ENCODE measurements around the gene SPHK1. TPM values are rescaled to one million over a fixed set of nuclear protein-coding genes. Genes with fewer than 3 reads are reported as not detected.

The SPHK1 gene
- total RNA-seq, 1 donor from 2014 or later: 16.0 TPM

- H3K36me3 Mint-ChIP-seq (ENCODE audit: low read depth): peaks cover 58% of the 10 kb centered on the region
- H3K27ac Mint-ChIP-seq: no peak overlapping the region
- peak; percentile 75 for DNase-seq (ENCODE audit: low spot score)
- no peaks in the 10 kb centered on the region for H3K27me3 Mint-ChIP-seq (ENCODE audit: low read depth)
- H3K9me3 Mint-ChIP-seq: no peaks in the 10 kb centered on the region
- no peak overlapping the region for H3K4me3 Mint-ChIP-seq (ENCODE audit: low read depth)
- intact Hi-C loops (cut with micrococcal nuclease): loop anchor here (1.0 kb wide), 1 partner anchor 96 kb away; no protein-coding TSS in a partner anchor
- H3K4me1 Mint-ChIP-seq (ENCODE audit: low read depth): no peaks in the 10 kb centered on the region
These were observed 13.5 kb downstream of the SPHK1 start for GRCh38 chr17:76397687-76398522.

GRCh38 chr17:76398523-76399174 lies 14.2 kb downstream of the SPHK1 start:
- Mint-ChIP-seq H3K36me3 (ENCODE audit: low read depth) (peaks cover 58% of the 10 kb centered on the region), H3K4me1 (ENCODE audit: low read depth) (no peaks in the 10 kb centered on the region), H3K9me3 (no peaks in the 10 kb centered on the region), H3K4me3 (ENCODE audit: low read depth) (no peak overlapping the region), H3K27ac (no peak overlapping the region), H3K27me3 (ENCODE audit: low read depth) (no peaks in the 10 kb centered on the region)
- intact Hi-C loops (cut with micrococcal nuclease): loop anchor here (1.0 kb wide), 1 partner anchor 96 kb away; no protein-coding TSS in a partner anchor
- DNase-seq (ENCODE audit: low spot score): no peak

GRCh38 chr17:76399175-76400172 lies 15.1 kb downstream of the SPHK1 start:
- intact Hi-C loops (cut with micrococcal nuclease): no loop called here
- H3K27me3 Mint-ChIP-seq (ENCODE audit: low read depth): no peaks in the 10 kb centered on the region

GRCh38 chr17:76402711-76403110 lies 18.3 kb downstream of the SPHK1 start:
- Mint-ChIP-seq H3K4me3 (ENCODE audit: low read depth) (no peak overlapping the region), H3K27ac (no peak overlapping the region), H3K36me3 (ENCODE audit: low read depth) (peaks cover 49% of the 10 kb centered on the region), H3K4me1 (ENCODE audit: low read depth) (no peaks in the 10 kb centered on the region), H3K9me3 (no peaks in the 10 kb centered on the region), H3K27me3 (ENCODE audit: low read depth) (no peaks in the 10 kb centered on the region)
- DNase-seq (ENCODE audit: low spot score): no peak
- intact Hi-C loops (cut with micrococcal nuclease): no loop called here

More at GRCh38 chr17:76399175-76400172, 15.1 kb downstream of the SPHK1 start:
- no peak for DNase-seq (ENCODE audit: low spot score)
- Mint-ChIP-seq H3K36me3 (ENCODE audit: low read depth) (peaks cover 60% of the 10 kb centered on the region), H3K27ac (no peak overlapping the region), H3K4me3 (ENCODE audit: low read depth) (no peak overlapping the region), H3K4me1 (ENCODE audit: low read depth) (no peaks in the 10 kb centered on the region), H3K9me3 (no peaks in the 10 kb centered on the region)

GRCh38 chr17:76404256-76404655 lies 19.8 kb downstream of the SPHK1 start:
- Mint-ChIP-seq H3K4me3 (ENCODE audit: low read depth) (no peak overlapping the region), H3K27ac (no peak overlapping the region), H3K36me3 (ENCODE audit: low read depth) (peaks cover 39% of the 10 kb centered on the region), H3K27me3 (ENCODE audit: low read depth) (no peaks in the 10 kb centered on the region), H3K4me1 (ENCODE audit: low read depth) (peaks cover 4% of the 10 kb centered on the region), H3K9me3 (no peaks in the 10 kb centered on the region)
- DNase-seq (ENCODE audit: low spot score): no peak
- intact Hi-C loops (cut with micrococcal nuclease): no loop called here

- no peaks in the 10 kb centered on the region for H3K27me3 Mint-ChIP-seq (ENCODE audit: low read depth)
- no peak overlapping the region for H3K27ac Mint-ChIP-seq
- DNase-seq (ENCODE audit: low spot score): no peak
- no peaks in the 10 kb centered on the region for H3K9me3 Mint-ChIP-seq
- intact Hi-C loops (cut with micrococcal nuclease): loop anchor here (5.0 kb wide), 1 partner anchor 47 kb away; the partner anchor contains the start of gene UBE2O
- H3K36me3 Mint-ChIP-seq (ENCODE audit: low read depth): peaks cover 34% of the 10 kb centered on the region
- H3K4me3 Mint-ChIP-seq (ENCODE audit: low read depth): no peak overlapping the region
- H3K4me1 Mint-ChIP-seq (ENCODE audit: low read depth): peaks cover 6% of the 10 kb centered on the region
These were observed 20.7 kb downstream of the SPHK1 start for GRCh38 chr17:76404976-76405563.

GRCh38 chr17:76405607-76405966 lies 21.2 kb downstream of the SPHK1 start:
- H3K27me3 Mint-ChIP-seq (ENCODE audit: low read depth): no peaks in the 10 kb centered on the region
- no peaks in the 10 kb centered on the region for H3K9me3 Mint-ChIP-seq
- peaks cover 6% of the 10 kb centered on the region for H3K4me1 Mint-ChIP-seq (ENCODE audit: low read depth)
- no peak overlapping the region for H3K27ac Mint-ChIP-seq
- DNase-seq (ENCODE audit: low spot score): no peak
- no peak overlapping the region for H3K4me3 Mint-ChIP-seq (ENCODE audit: low read depth)
- H3K36me3 Mint-ChIP-seq (ENCODE audit: low read depth): peaks cover 31% of the 10 kb centered on the region
- intact Hi-C loops (cut with micrococcal nuclease): loop anchor here (5.0 kb wide), 1 partner anchor 47 kb away; the partner anchor contains the start of gene UBE2O

GRCh38 chr17:76405967-76406647 lies 21.7 kb downstream of the SPHK1 start:
- Mint-ChIP-seq H3K9me3 (no peaks in the 10 kb centered on the region), H3K36me3 (ENCODE audit: low read depth) (peaks cover 26% of the 10 kb centered on the region), H3K4me3 (ENCODE audit: low read depth) (no peak overlapping the region), H3K4me1 (ENCODE audit: low read depth) (peaks cover 6% of the 10 kb centered on the region), H3K27me3 (ENCODE audit: low read depth) (no peaks in the 10 kb centered on the region), H3K27ac (no peak overlapping the region)
- DNase-seq (ENCODE audit: low spot score): no peak
- intact Hi-C loops (cut with micrococcal nuclease): loop anchor here (5.0 kb wide), 1 partner anchor 46 kb away; the partner anchor contains the start of gene UBE2O

- Mint-ChIP-seq H3K9me3 (no peaks in the 10 kb centered on the region), H3K36me3 (ENCODE audit: low read depth) (peaks cover 14% of the 10 kb centered on the region), H3K27ac (no peak overlapping the region), H3K4me3 (ENCODE audit: low read depth) (no peak overlapping the region), H3K27me3 (ENCODE audit: low read depth) (no peaks in the 10 kb centered on the region), H3K4me1 (ENCODE audit: low read depth) (peaks cover 6% of the 10 kb centered on the region)
- intact Hi-C loops (cut with micrococcal nuclease): loop anchor here (5.0 kb wide), 1 partner anchor 45 kb away; the partner anchor contains the start of gene UBE2O
- no peak for DNase-seq (ENCODE audit: low spot score)
These were observed 23.1 kb downstream of the SPHK1 start for GRCh38 chr17:76407509-76407908.

- peaks cover 6% of the 10 kb centered on the region for H3K4me1 Mint-ChIP-seq (ENCODE audit: low read depth)
- no peak overlapping the region for H3K4me3 Mint-ChIP-seq (ENCODE audit: low read depth)
- no peak overlapping the region for H3K27ac Mint-ChIP-seq
- H3K36me3 Mint-ChIP-seq (ENCODE audit: low read depth): peaks cover 14% of the 10 kb centered on the region
- DNase-seq (ENCODE audit: low spot score): peak; percentile 52
- no peaks in the 10 kb centered on the region for H3K27me3 Mint-ChIP-seq (ENCODE audit: low read depth)
- intact Hi-C loops (cut with micrococcal nuclease): loop anchor here (2.0 to 5.0 kb wide), 2 partner anchors 44 to 99 kb away; partner anchors contain the start of gene UBE2O
- H3K9me3 Mint-ChIP-seq: no peaks in the 10 kb centered on the region
These were observed 23.8 kb downstream of the SPHK1 start for GRCh38 chr17:76408037-76408849.
